NAMALWA (cell line): ENCODE measurements around the gene TOM1.
"Not testable (repeated sequence)": the region's sequence is repeated elsewhere in the genome, so short reads cannot be mapped to it uniquely, and the experiment has no call there.

ENCODE experiments used
- DNase-seq: peaks from one replicate; pipeline ENCODE4 v3.0.0-alpha.2; 2015; ENCODE audit warnings: low spot score

Gene TOM1

GRCh38 chr22:35345808-35346505, 46.3 kb downstream of the TOM1 start:
- no peak for DNase-seq

GRCh38 chr22:35346596-35347220, 47.0 kb downstream of the TOM1 start:
- DNase-seq = no peak

GRCh38 chr22:35347462-35347861, 47.8 kb downstream of the TOM1 start:
- DNase-seq = no peak

- DNase-seq = no peak
Measured at GRCh38 chr22:35348026-35348590, 48.4 kb downstream of the TOM1 start.

- no peak for DNase-seq
Measured at GRCh38 chr22:35348703-35349102, 49.0 kb downstream of the TOM1 start.

- DNase-seq = peak; percentile 32
Measured at GRCh38 chr22:35349368-35349703, 49.6 kb downstream of the TOM1 start.

GRCh38 chr22:35349704-35350538, 50.2 kb downstream of the TOM1 start:
- DNase-seq = peak; percentile 82

GRCh38 chr22:35350539-35351503, 51.1 kb downstream of the TOM1 start:
- DNase-seq = peak; percentile 92

GRCh38 chr22:35352214-35353111, 52.8 kb downstream of the TOM1 start:
- DNase-seq = peak; percentile 87

- no peak for DNase-seq
Measured at GRCh38 chr22:35353318-35353717, 53.6 kb downstream of the TOM1 start.

- DNase-seq = no peak
Measured at GRCh38 chr22:35354068-35354467, 54.4 kb downstream of the TOM1 start.

GRCh38 chr22:35357883-35358621, 58.4 kb downstream of the TOM1 start:
- DNase-seq = no peak

GRCh38 chr22:35359380-35360065, 59.8 kb downstream of the TOM1 start:
- DNase-seq = no peak

GRCh38 chr22:35361001-35361558, 61.4 kb downstream of the TOM1 start:
- DNase-seq = no peak

- DNase-seq = no peak
Measured at GRCh38 chr22:35363566-35364086, 63.9 kb downstream of the TOM1 start.

GRCh38 chr22:35364230-35364629, 64.5 kb downstream of the TOM1 start:
- DNase-seq = not testable (repeated sequence)

- peak; percentile 44 for DNase-seq
Measured at GRCh38 chr22:35367331-35367886, 67.7 kb downstream of the TOM1 start.

- DNase-seq = no peak
Measured at GRCh38 chr22:35368386-35368785, 68.7 kb downstream of the TOM1 start.
